ENCODE results near the gene ACP7. TPM values are rescaled to one million over a fixed set of nuclear protein-coding genes. Genes with fewer than 3 reads are reported as not detected.

The ACP7 gene
- total RNA-seq, 1 experiment from 2014 or later: 0.15 TPM

DNA sequence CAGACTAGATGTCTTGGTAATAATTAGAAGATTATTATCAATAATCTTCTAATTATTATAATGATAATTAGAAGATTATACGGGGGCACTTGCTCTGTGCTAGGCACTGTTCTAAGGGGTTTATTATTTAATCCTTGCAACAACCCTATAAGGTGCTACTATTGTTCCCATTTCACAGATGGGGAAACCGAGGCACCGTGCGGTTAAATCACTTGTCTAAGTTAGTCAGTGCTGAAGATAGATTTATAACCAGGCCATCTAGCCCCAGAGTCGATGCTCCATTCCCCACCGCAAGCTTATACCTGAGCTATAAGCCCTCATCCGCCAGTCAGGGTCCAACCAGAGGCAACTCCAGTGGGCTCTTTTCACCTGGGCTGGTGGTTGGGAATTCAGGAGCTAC is 2.0 kb upstream of the ACP7 start:
- Mint-ChIP-seq H3K4me1 (peaks cover 16 to 20% of the 10 kb centered on the region in 2 experiments), H3K27ac (no peak overlapping the region), H3K9me3 (no peaks in the 10 kb centered on the region; a peak in 2 of 5 replicates), H3K27me3 (ENCODE audit: low read depth) (peaks cover 82% of the 10 kb centered on the region), H3K4me3 (no peak overlapping the region), H3K36me3 (ENCODE audit: insufficient read depth in 1 of 3, low read depth in 3 of 3) (no peaks in the 10 kb centered on the region)
- no peak overlapping the region for H3T11ph ChIP-seq (ENCODE audit: low read length)
- no peak overlapping the region for H2AK5ac ChIP-seq (ENCODE audit: insufficient read length, low read length)
- no peak overlapping the region for H4K8ac ChIP-seq (replicated peaks; ENCODE audit: insufficient read length, low read depth, low read length)
- H3K79me2 ChIP-seq (ENCODE audit: insufficient read depth, low read length): no peaks in the 10 kb centered on the region
- no CpG with 5 or more reads among the region's 7 CpGs for WGBS (ENCODE audit: extremely low coverage, insufficient read length, low lambda C conversion rate)
- peaks cover 16% of the 10 kb centered on the region; the same call in 1 of the 2 replicates for H3K27me3 ChIP-seq (ENCODE audit: insufficient read depth, low read length)
- no peaks in the 10 kb centered on the region for H3K9me3 ChIP-seq (ENCODE audit: control insufficient read depth, low read depth, low read length)
- no peak overlapping the region for H3K27ac ChIP-seq (ENCODE audit: insufficient read length, low read depth, low read length)
- no peak overlapping the region for H3K4ac ChIP-seq (ENCODE audit: low read depth, low read length)
- no peak overlapping the region for H3K4me2 ChIP-seq (ENCODE audit: insufficient read depth, insufficient read length, low read length)
- no peak overlapping the region for H2AFZ ChIP-seq (ENCODE audit: low read length)
- H2BK5ac ChIP-seq (ENCODE audit: insufficient read length, low read length): no peak overlapping the region
- H2BK15ac ChIP-seq (ENCODE audit: low read depth, low read length): no peak overlapping the region
- no peaks in the 10 kb centered on the region for H4K20me1 ChIP-seq (ENCODE audit: control insufficient read depth, insufficient read depth, insufficient read length)
- no peak overlapping the region for H2BK120ac ChIP-seq (ENCODE audit: low read depth, low read length, poor library complexity, severe bottlenecking)
- H4K91ac ChIP-seq (ENCODE audit: insufficient read length, low read depth, low read length): no peak overlapping the region
- no peak for TF ChIP-seq CTCF (conservative IDR thresholded peaks at IDR 0.05)
- H3K23ac ChIP-seq (ENCODE audit: insufficient read length, low read depth, low read length): no peak overlapping the region
- no peak overlapping the region for H3K9ac ChIP-seq (ENCODE audit: extremely low read depth, insufficient read length, low read length)
- no peak overlapping the region for H3K56ac ChIP-seq (ENCODE audit: insufficient read length, low read depth, low read length)
- H3K14ac ChIP-seq (ENCODE audit: insufficient read depth, low read length): no peak overlapping the region
- H3K4me1 ChIP-seq (ENCODE audit: insufficient read depth, low read length): no peaks in the 10 kb centered on the region
- H3K18ac ChIP-seq (ENCODE audit: insufficient read length, low read depth, low read length): no peak overlapping the region
- H4K5ac ChIP-seq (ENCODE audit: insufficient read length, low read depth, low read length): no peak overlapping the region
- no peak overlapping the region for H2BK20ac ChIP-seq (ENCODE audit: low read depth, low read length, poor library complexity, severe bottlenecking)
- peaks cover 8% of the 10 kb centered on the region for H3K23me2 ChIP-seq (ENCODE audit: insufficient read length, low read depth, low read length, poor library complexity, severe bottlenecking)
- no peak overlapping the region for H2BK12ac ChIP-seq (ENCODE audit: insufficient read length, low read depth, low read length)
- H3K79me1 ChIP-seq (ENCODE audit: insufficient read depth, low read depth, low read length, poor library complexity, severe bottlenecking): no peaks in the 10 kb centered on the region
- no peak for DNase-seq

Measured in H9 (cell line).